Measurements from ENCODE around the gene MOSPD3.

- no peak for TF ChIP-seq EZH2phosphoT487 (IDR thresholded peaks at IDR 0.05; ENCODE audit: borderline replicate concordance, low read length)
- TF ChIP-seq, protein P1, sequence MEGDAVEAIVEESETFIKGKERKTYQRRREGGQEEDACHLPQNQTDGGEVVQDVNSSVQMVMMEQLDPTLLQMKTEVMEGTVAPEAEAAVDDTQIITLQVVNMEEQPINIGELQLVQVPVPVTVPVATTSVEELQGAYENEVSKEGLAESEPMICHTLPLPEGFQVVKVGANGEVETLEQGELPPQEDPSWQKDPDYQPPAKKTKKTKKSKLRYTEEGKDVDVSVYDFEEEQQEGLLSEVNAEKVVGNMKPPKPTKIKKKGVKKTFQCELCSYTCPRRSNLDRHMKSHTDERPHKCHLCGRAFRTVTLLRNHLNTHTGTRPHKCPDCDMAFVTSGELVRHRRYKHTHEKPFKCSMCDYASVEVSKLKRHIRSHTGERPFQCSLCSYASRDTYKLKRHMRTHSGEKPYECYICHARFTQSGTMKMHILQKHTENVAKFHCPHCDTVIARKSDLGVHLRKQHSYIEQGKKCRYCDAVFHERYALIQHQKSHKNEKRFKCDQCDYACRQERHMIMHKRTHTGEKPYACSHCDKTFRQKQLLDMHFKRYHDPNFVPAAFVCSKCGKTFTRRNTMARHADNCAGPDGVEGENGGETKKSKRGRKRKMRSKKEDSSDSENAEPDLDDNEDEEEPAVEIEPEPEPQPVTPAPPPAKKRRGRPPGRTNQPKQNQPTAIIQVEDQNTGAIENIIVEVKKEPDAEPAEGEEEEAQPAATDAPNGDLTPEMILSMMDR (conservative IDR thresholded peaks at IDR 0.05; ENCODE audit: low read depth, low read length), result no peak
Measured at GRCh38 chr7:100642534-100642907, 30.2 kb downstream of the MOSPD3 start.
